HCT116 (cell line): ENCODE measurements around the gene MAP2K5. TPM values are rescaled to one million over a fixed set of nuclear protein-coding genes. Genes with fewer than 3 reads are reported as not detected.

Source experiments
- ATAC-seq: fragments of 200-7000 bp; cut with Tn5 transposase; 2 replicates; pipeline ENCODE4 v1.9.1; 2020; ENCODE audit warnings: mild to moderate bottlenecking, moderate library complexity
- BruUV-seq: library from RNA; stranded (reverse); fragments of 400-500 nt; replicated peaks from 2 replicates; lab custom pipeline; 2021; lab: Mats Ljungman, UMichigan
- CTCF ChIA-PET: fragments of 300-600 bp; sonication (Branson Sonifier 250); formaldehyde crosslinking; loops from one replicate; lab custom pipeline; 2021; ENCODE audit warnings: antibody characterized with exemption; lab: Charles Lee
- POLR2A ChIA-PET: fragments of 300-600, 350-600 bp; sonication (Branson Sonifier 250); formaldehyde crosslinking; loops from one replicate; lab custom pipeline; 2021; ENCODE audit warnings: antibody characterized with exemption; lab: Charles Lee
- RAD21 ChIA-PET, 2 experiments: fragments of 300-600 bp; sonication (Branson Sonifier 250); formaldehyde crosslinking; loops; one replicate each; lab custom pipeline; 2023; ENCODE audit warnings: low total read pairs in 2 of 2; ENCODE audit not compliant: uncharacterized antibody in 2 of 2, unreplicated experiment in 2 of 2, low non-redundant PET in 1 of 2; lab: Charles Lee
- DNase-seq: peaks from one replicate; pipeline ENCODE4 v3.0.0-alpha.2; 2010; ENCODE audit warnings: low read depth, low spot score
- H2AFZ ChIP-seq: fragments of 200-600 bp; shearing (Covaris generic), sonication (generic); 2 replicates; pipeline ENCODE4 v1.6.1; 2017; ENCODE audit warnings: low read depth, mixed run types, mixed read lengths, antibody characterized with exemption, low read length; ENCODE audit not compliant: poor library complexity, severe bottlenecking
- H3K27ac ChIP-seq: 2 replicates; pipeline ENCODE4 v1.5.1; 2012; ENCODE audit warnings: low read depth, low read length
- H3K27me3 ChIP-seq: fragments of 200-600 bp; sonication (generic); 2 replicates; pipeline ENCODE4 v1.6.1; 2016; ENCODE audit warnings: mixed run types, low read length, mixed read lengths; ENCODE audit not compliant: insufficient read depth
- H3K36me3 ChIP-seq, 2 experiments: fragments of 200-500 bp in 1 of 2; fragments of 200-600 bp in 1 of 2; sonication (Bioruptor generic) in 1 of 2; sonication (generic) in 1 of 2; 2 replicates each; pipeline versions ENCODE4 v1.5.1 to v1.6.1; 2014 to 2016; ENCODE audit warnings: low read length in 2 of 2, inconsistent platforms in 1 of 2, mixed read lengths in 1 of 2, mixed run types in 1 of 2; ENCODE audit not compliant: insufficient read depth in 2 of 2, control insufficient read depth in 1 of 2
- H3K4me1 ChIP-seq, 2 experiments: fragments of 200-600 bp in 1 of 2; sonication (generic) in 1 of 2; 2 replicates each; pipeline versions ENCODE4 v1.5.1 to v1.6.1; 2012 to 2017; ENCODE audit warnings: low read length in 2 of 2, inconsistent platforms in 1 of 2, mild to moderate bottlenecking in 1 of 2, mixed read lengths in 1 of 2, mixed run types in 1 of 2, moderate library complexity in 1 of 2; ENCODE audit not compliant: insufficient read depth in 2 of 2, control insufficient read depth in 1 of 2
- H3K4me2 ChIP-seq: fragments of 200-600 bp; sonication (generic); 2 replicates; pipeline ENCODE4 v1.6.1; 2017; ENCODE audit warnings: mixed run types, low read length, mixed read lengths
- H3K4me3 ChIP-seq, 2 experiments: fragments of 200-600 bp in 1 of 2; sonication (generic) in 1 of 2; replicated peaks in 1 of 2; 2 replicates each; pipeline ENCODE4 v1.5.1; 2011 to 2016; ENCODE audit warnings: low read length in 2 of 2, control low read depth in 1 of 2, low read depth in 1 of 2, mild to moderate bottlenecking in 1 of 2, mixed read lengths in 1 of 2, mixed run types in 1 of 2
- H3K79me2 ChIP-seq: fragments of 200-600 bp; sonication (generic); 2 replicates; pipeline ENCODE4 v1.6.1; 2017; ENCODE audit warnings: mild to moderate bottlenecking, mixed run types, low read length, moderate library complexity, mixed read lengths; ENCODE audit not compliant: insufficient read depth
- H3K9ac ChIP-seq: fragments of 200-600 bp; sonication (generic); 2 replicates; pipeline ENCODE4 v1.6.1; 2016; ENCODE audit warnings: low read length, mixed read lengths
- H3K9me2 ChIP-seq: fragments of 200-600 bp; sonication (generic), shearing (Covaris generic); 2 replicates; pipeline ENCODE4 v1.6.1; 2017; ENCODE audit warnings: mixed run types, mild to moderate bottlenecking, moderate library complexity; ENCODE audit not compliant: insufficient read depth
- H3K9me3 ChIP-seq, 2 experiments: fragments of 200-500 bp in 1 of 2; fragments of 200-600 bp in 1 of 2; sonication (Bioruptor generic) in 1 of 2; sonication (generic) in 1 of 2; 2 replicates each; pipeline ENCODE4 v1.6.1; 2014 to 2017; ENCODE audit warnings: low read length in 2 of 2, mixed read lengths in 2 of 2, inconsistent platforms in 1 of 2, low read depth in 1 of 2, mild to moderate bottlenecking in 1 of 2, mixed run types in 1 of 2, moderate library complexity in 1 of 2; ENCODE audit not compliant: control insufficient read depth in 1 of 2, insufficient read depth in 1 of 2
- H4K20me1 ChIP-seq: fragments of 200-600 bp; sonication (generic), shearing (Covaris generic); 2 replicates; pipeline ENCODE4 v1.6.1; 2017; ENCODE audit warnings: mixed run types, mild to moderate bottlenecking, moderate library complexity; ENCODE audit not compliant: insufficient read depth
- CBX3 ChIP-seq: IDR thresholded peaks from 2 replicates; pipeline ENCODE4 v1.6.1; 2012; ENCODE audit warnings: low read depth
- JUND ChIP-seq: IDR thresholded peaks from 2 replicates; pipeline ENCODE4 v1.6.1; 2012
- POLR2AphosphoS5 ChIP-seq: IDR thresholded peaks from 2 replicates; pipeline ENCODE4 v1.6.1; 2011; ENCODE audit warnings: mild to moderate bottlenecking, low read depth, low read length, moderate library complexity
- SP1 ChIP-seq: IDR thresholded peaks from 2 replicates; pipeline ENCODE4 v1.6.1; 2012; ENCODE audit warnings: low read depth
- intact Hi-C: fragments of 100-400 bp; cut with micrococcal nuclease; formaldehyde crosslinking; loops from 2 replicates; pipeline ENCODE4 v1.10.0; 2022
- total RNA-seq: library from RNA; stranded (reverse); gene quantifications from one replicate; pipeline ENCODE4 v1.2.1, GENCODE V29; 2021; ENCODE audit not compliant: unreplicated experiment
- TF ChIP-seq, protein P1 (sequence below): IDR thresholded peaks from 2 replicates; pipeline ENCODE4 v1.6.1; 2012
- TF ChIP-seq, protein P2 (sequence below): IDR thresholded peaks from 2 replicates; pipeline ENCODE4 v1.6.1; 2012
- TF ChIP-seq, protein P3 (sequence below): IDR thresholded peaks from 2 replicates; pipeline ENCODE4 v1.6.1; 2011; ENCODE audit warnings: mild to moderate bottlenecking, low read length, moderate library complexity; ENCODE audit not compliant: insufficient replicate concordance; ENCODE audit errors: extremely low read depth

The MAP2K5 gene
- total RNA-seq, 1 experiment from 2014 or later: 15.6 TPM

DNA sequence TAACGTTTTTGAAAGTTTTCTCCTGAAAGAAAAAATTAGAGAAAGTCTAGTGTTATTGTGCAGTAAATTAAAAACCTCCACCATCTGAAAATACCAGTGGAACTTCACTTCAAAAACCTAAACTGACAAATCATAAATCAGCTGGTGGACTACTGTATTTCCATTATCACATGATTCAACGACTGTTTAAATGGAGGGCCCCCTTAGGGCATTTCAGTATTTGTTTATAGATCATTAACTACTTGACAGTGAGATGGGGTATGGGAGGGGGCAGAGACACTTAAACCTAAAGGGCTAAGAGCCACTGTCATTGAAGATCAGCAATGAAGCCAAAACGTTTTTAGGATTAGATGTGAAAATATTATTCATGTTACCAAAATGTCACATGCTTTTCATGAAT is 30.4 kb upstream of the MAP2K5 start:
- Histone ChIP-seq H3K9ac (no peak overlapping the region), H3K4me2 (no peak overlapping the region), H2AFZ (no peak overlapping the region), H3K9me3 (no peaks in the 10 kb centered on the region), H4K20me1 (no peaks in the 10 kb centered on the region), H3K9me2 (no peaks in the 10 kb centered on the region), H3K79me2 (no peaks in the 10 kb centered on the region), H3K4me3 (no peak overlapping the region), H3K27ac (no peak overlapping the region), H3K27me3 (no peaks in the 10 kb centered on the region), H3K4me1 (no peaks in the 10 kb centered on the region), H3K36me3 (0 out of 4 replicates have a peak, but pooled peaks cover 0 to 2% of the 10 kb centered on the region in 2 experiments)
- ChIA-PET CTCF (no interaction called here), RAD21 (no interaction called here), POLR2A (no interaction called here)
- no TSS peak for BruUV-seq
- DNase-seq (no peak), ATAC-seq (no peak)
- TF ChIP-seq CBX3 (no peak), JUND (no peak), SP1 (no peak), POLR2AphosphoS5 (no peak)
- TF ChIP-seq, protein P1, sequence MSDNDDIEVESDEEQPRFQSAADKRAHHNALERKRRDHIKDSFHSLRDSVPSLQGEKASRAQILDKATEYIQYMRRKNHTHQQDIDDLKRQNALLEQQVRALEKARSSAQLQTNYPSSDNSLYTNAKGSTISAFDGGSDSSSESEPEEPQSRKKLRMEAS: no peak
- TF ChIP-seq, protein P2, sequence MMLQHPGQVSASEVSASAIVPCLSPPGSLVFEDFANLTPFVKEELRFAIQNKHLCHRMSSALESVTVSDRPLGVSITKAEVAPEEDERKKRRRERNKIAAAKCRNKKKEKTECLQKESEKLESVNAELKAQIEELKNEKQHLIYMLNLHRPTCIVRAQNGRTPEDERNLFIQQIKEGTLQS: no peak
- TF ChIP-seq, protein P3, sequence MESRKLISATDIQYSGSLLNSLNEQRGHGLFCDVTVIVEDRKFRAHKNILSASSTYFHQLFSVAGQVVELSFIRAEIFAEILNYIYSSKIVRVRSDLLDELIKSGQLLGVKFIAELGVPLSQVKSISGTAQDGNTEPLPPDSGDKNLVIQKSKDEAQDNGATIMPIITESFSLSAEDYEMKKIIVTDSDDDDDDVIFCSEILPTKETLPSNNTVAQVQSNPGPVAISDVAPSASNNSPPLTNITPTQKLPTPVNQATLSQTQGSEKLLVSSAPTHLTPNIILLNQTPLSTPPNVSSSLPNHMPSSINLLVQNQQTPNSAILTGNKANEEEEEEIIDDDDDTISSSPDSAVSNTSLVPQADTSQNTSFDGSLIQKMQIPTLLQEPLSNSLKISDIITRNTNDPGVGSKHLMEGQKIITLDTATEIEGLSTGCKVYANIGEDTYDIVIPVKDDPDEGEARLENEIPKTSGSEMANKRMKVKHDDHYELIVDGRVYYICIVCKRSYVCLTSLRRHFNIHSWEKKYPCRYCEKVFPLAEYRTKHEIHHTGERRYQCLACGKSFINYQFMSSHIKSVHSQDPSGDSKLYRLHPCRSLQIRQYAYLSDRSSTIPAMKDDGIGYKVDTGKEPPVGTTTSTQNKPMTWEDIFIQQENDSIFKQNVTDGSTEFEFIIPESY: no peak
- intact Hi-C loops: no loop called here
